ENCODE measurements around the gene ZMYND12.

Gene ZMYND12

GRCh38 chr1:42392255-42392654, 63.6 kb downstream of the ZMYND12 start:
- Histone ChIP-seq H4K20me1 (ENCODE audit: low read depth, low read length) (no peaks in the 10 kb centered on the region), H3K36me3 (ENCODE audit: low read length) (no peaks in the 10 kb centered on the region), H3K79me2 (ENCODE audit: insufficient read depth, low read length) (no peaks in the 10 kb centered on the region), H3K9me2 (replicated peaks; ENCODE audit: insufficient read depth, low read length) (no peaks in the 10 kb centered on the region), H3F3A (ENCODE audit: insufficient read depth) (no peaks in the 10 kb centered on the region), H3K9me3 (ENCODE audit: insufficient read depth, low read length) (no peaks in the 10 kb centered on the region), H3K4me3 (ENCODE audit: insufficient read depth, low read length, poor library complexity, severe bottlenecking) (no peak overlapping the region), H2AFZ (ENCODE audit: low read depth, low read length, severe bottlenecking) (no peak overlapping the region), H3K4me2 (ENCODE audit: low read depth, low read length, poor library complexity, severe bottlenecking) (no peak overlapping the region), H3K27me3 (ENCODE audit: low read length) (no peaks in the 10 kb centered on the region), H3K27ac (ENCODE audit: low read depth, low read length) (no peak overlapping the region), H3K9ac (ENCODE audit: low read length) (no peak overlapping the region)
- no peak for TF ChIP-seq EZH2phosphoT487 (conservative IDR thresholded peaks at IDR 0.05; ENCODE audit: low read length)
- TF ChIP-seq CTCF (IDR thresholded peaks at IDR 0.05; ENCODE audit: insufficient read depth, low read length, poor library complexity, severe bottlenecking) = no peak

GRCh38 chr1:42386051-42386450, 69.8 kb downstream of the ZMYND12 start:
- H3K4me3 ChIP-seq (ENCODE audit: insufficient read depth, low read length, poor library complexity, severe bottlenecking) = no peak overlapping the region
- no peak overlapping the region for H3K4me2 ChIP-seq (ENCODE audit: low read depth, low read length, poor library complexity, severe bottlenecking)
- H3K36me3 ChIP-seq (ENCODE audit: low read length) = no peaks in the 10 kb centered on the region
- no peaks in the 10 kb centered on the region for H4K20me1 ChIP-seq (ENCODE audit: low read depth, low read length)
- H3K79me2 ChIP-seq (ENCODE audit: insufficient read depth, low read length) = no peaks in the 10 kb centered on the region
- H2AFZ ChIP-seq (ENCODE audit: low read depth, low read length, severe bottlenecking) = no peak overlapping the region
- H3K27ac ChIP-seq (ENCODE audit: low read depth, low read length) = no peak overlapping the region
- no peak overlapping the region for H3K9ac ChIP-seq (ENCODE audit: low read length)
- H3K9me3 ChIP-seq (ENCODE audit: insufficient read depth, low read length) = no peaks in the 10 kb centered on the region
- H3K9me2 ChIP-seq (replicated peaks; ENCODE audit: insufficient read depth, low read length) = no peaks in the 10 kb centered on the region
- no peaks in the 10 kb centered on the region for H3K27me3 ChIP-seq (ENCODE audit: low read length)
- TF ChIP-seq EZH2phosphoT487 (conservative IDR thresholded peaks at IDR 0.05; ENCODE audit: low read length) (no peak), CTCF (IDR thresholded peaks at IDR 0.05; ENCODE audit: insufficient read depth, low read length, poor library complexity, severe bottlenecking) (no peak)
- H3F3A ChIP-seq (ENCODE audit: insufficient read depth) = no peaks in the 10 kb centered on the region

- H3K27me3 ChIP-seq (ENCODE audit: low read length) = no peaks in the 10 kb centered on the region
- H2AFZ ChIP-seq (ENCODE audit: low read depth, low read length, severe bottlenecking) = no peak overlapping the region
- no peak overlapping the region for H3K4me3 ChIP-seq (ENCODE audit: insufficient read depth, low read length, poor library complexity, severe bottlenecking)
- H3K9me2 ChIP-seq (replicated peaks; ENCODE audit: insufficient read depth, low read length) = no peaks in the 10 kb centered on the region
- H4K20me1 ChIP-seq (ENCODE audit: low read depth, low read length) = no peaks in the 10 kb centered on the region
- H3K79me2 ChIP-seq (ENCODE audit: insufficient read depth, low read length) = no peaks in the 10 kb centered on the region
- no peaks in the 10 kb centered on the region for H3K36me3 ChIP-seq (ENCODE audit: low read length)
- no peak for TF ChIP-seq CTCF (IDR thresholded peaks at IDR 0.05; ENCODE audit: insufficient read depth, low read length, poor library complexity, severe bottlenecking)
- no peak for TF ChIP-seq EZH2phosphoT487 (conservative IDR thresholded peaks at IDR 0.05; ENCODE audit: low read length)
- no peak overlapping the region for H3K9ac ChIP-seq (ENCODE audit: low read length)
- H3K9me3 ChIP-seq (ENCODE audit: insufficient read depth, low read length) = no peaks in the 10 kb centered on the region
- H3F3A ChIP-seq (ENCODE audit: insufficient read depth) = no peaks in the 10 kb centered on the region
- no peak overlapping the region for H3K27ac ChIP-seq (ENCODE audit: low read depth, low read length)
- no peak overlapping the region for H3K4me2 ChIP-seq (ENCODE audit: low read depth, low read length, poor library complexity, severe bottlenecking)
Measured at GRCh38 chr1:42385283-42385682, 70.5 kb downstream of the ZMYND12 start.

Measured in SU-DHL-6 (cell line).